HCT116 (cell line): ENCODE data around the gene FGF21. TPM values are rescaled to one million over a fixed set of nuclear protein-coding genes. Genes with fewer than 3 reads are reported as not detected.
A peak's percentile ranks its signal among the peaks of the same experiment; 100 is the strongest.

ENCODE experiments used
- ATAC-seq: fragments of 200-7000 bp; cut with Tn5 transposase; 2 replicates; pipeline ENCODE4 v1.9.1; 2020; ENCODE audit warnings: mild to moderate bottlenecking, moderate library complexity
- BruUV-seq: library from RNA; stranded (reverse); fragments of 400-500 nt; replicated peaks from 2 replicates; lab custom pipeline; 2021; lab: Mats Ljungman, UMichigan
- CTCF ChIA-PET: fragments of 300-600 bp; sonication (Branson Sonifier 250); formaldehyde crosslinking; loops from one replicate; lab custom pipeline; 2021; ENCODE audit warnings: antibody characterized with exemption; lab: Charles Lee
- POLR2A ChIA-PET: fragments of 300-600, 350-600 bp; sonication (Branson Sonifier 250); formaldehyde crosslinking; loops from one replicate; lab custom pipeline; 2021; ENCODE audit warnings: antibody characterized with exemption; lab: Charles Lee
- RAD21 ChIA-PET, 2 experiments: fragments of 300-600 bp; sonication (Branson Sonifier 250); formaldehyde crosslinking; loops; one replicate each; lab custom pipeline; 2023; ENCODE audit warnings: low total read pairs in 2 of 2; ENCODE audit not compliant: uncharacterized antibody in 2 of 2, unreplicated experiment in 2 of 2, low non-redundant PET in 1 of 2; lab: Charles Lee
- DNase-seq: peaks from one replicate; pipeline ENCODE4 v3.0.0-alpha.2; 2010; ENCODE audit warnings: low read depth, low spot score
- H2AFZ ChIP-seq: fragments of 200-600 bp; shearing (Covaris generic), sonication (generic); 2 replicates; pipeline ENCODE4 v1.6.1; 2017; ENCODE audit warnings: low read depth, mixed run types, mixed read lengths, antibody characterized with exemption, low read length; ENCODE audit not compliant: poor library complexity, severe bottlenecking
- H3K27ac ChIP-seq: 2 replicates; pipeline ENCODE4 v1.5.1; 2012; ENCODE audit warnings: low read depth, low read length
- H3K27me3 ChIP-seq: fragments of 200-600 bp; sonication (generic); 2 replicates; pipeline ENCODE4 v1.6.1; 2016; ENCODE audit warnings: mixed run types, low read length, mixed read lengths; ENCODE audit not compliant: insufficient read depth
- H3K36me3 ChIP-seq, 2 experiments: fragments of 200-500 bp in 1 of 2; fragments of 200-600 bp in 1 of 2; sonication (Bioruptor generic) in 1 of 2; sonication (generic) in 1 of 2; 2 replicates each; pipeline versions ENCODE4 v1.5.1 to v1.6.1; 2014 to 2016; ENCODE audit warnings: low read length in 2 of 2, inconsistent platforms in 1 of 2, mixed read lengths in 1 of 2, mixed run types in 1 of 2; ENCODE audit not compliant: insufficient read depth in 2 of 2, control insufficient read depth in 1 of 2
- H3K4me1 ChIP-seq, 2 experiments: fragments of 200-600 bp in 1 of 2; sonication (generic) in 1 of 2; 2 replicates each; pipeline versions ENCODE4 v1.5.1 to v1.6.1; 2012 to 2017; ENCODE audit warnings: low read length in 2 of 2, inconsistent platforms in 1 of 2, mild to moderate bottlenecking in 1 of 2, mixed read lengths in 1 of 2, mixed run types in 1 of 2, moderate library complexity in 1 of 2; ENCODE audit not compliant: insufficient read depth in 2 of 2, control insufficient read depth in 1 of 2
- H3K4me2 ChIP-seq: fragments of 200-600 bp; sonication (generic); 2 replicates; pipeline ENCODE4 v1.6.1; 2017; ENCODE audit warnings: mixed run types, low read length, mixed read lengths
- H3K4me3 ChIP-seq, 2 experiments: fragments of 200-600 bp in 1 of 2; sonication (generic) in 1 of 2; replicated peaks in 1 of 2; 2 replicates each; pipeline ENCODE4 v1.5.1; 2011 to 2016; ENCODE audit warnings: low read length in 2 of 2, control low read depth in 1 of 2, low read depth in 1 of 2, mild to moderate bottlenecking in 1 of 2, mixed read lengths in 1 of 2, mixed run types in 1 of 2
- H3K79me2 ChIP-seq: fragments of 200-600 bp; sonication (generic); 2 replicates; pipeline ENCODE4 v1.6.1; 2017; ENCODE audit warnings: mild to moderate bottlenecking, mixed run types, low read length, moderate library complexity, mixed read lengths; ENCODE audit not compliant: insufficient read depth
- H3K9ac ChIP-seq: fragments of 200-600 bp; sonication (generic); 2 replicates; pipeline ENCODE4 v1.6.1; 2016; ENCODE audit warnings: low read length, mixed read lengths
- H3K9me2 ChIP-seq: fragments of 200-600 bp; sonication (generic), shearing (Covaris generic); 2 replicates; pipeline ENCODE4 v1.6.1; 2017; ENCODE audit warnings: mixed run types, mild to moderate bottlenecking, moderate library complexity; ENCODE audit not compliant: insufficient read depth
- H3K9me3 ChIP-seq, 2 experiments: fragments of 200-500 bp in 1 of 2; fragments of 200-600 bp in 1 of 2; sonication (Bioruptor generic) in 1 of 2; sonication (generic) in 1 of 2; 2 replicates each; pipeline ENCODE4 v1.6.1; 2014 to 2017; ENCODE audit warnings: low read length in 2 of 2, mixed read lengths in 2 of 2, inconsistent platforms in 1 of 2, low read depth in 1 of 2, mild to moderate bottlenecking in 1 of 2, mixed run types in 1 of 2, moderate library complexity in 1 of 2; ENCODE audit not compliant: control insufficient read depth in 1 of 2, insufficient read depth in 1 of 2
- H4K20me1 ChIP-seq: fragments of 200-600 bp; sonication (generic), shearing (Covaris generic); 2 replicates; pipeline ENCODE4 v1.6.1; 2017; ENCODE audit warnings: mixed run types, mild to moderate bottlenecking, moderate library complexity; ENCODE audit not compliant: insufficient read depth
- ATF3 ChIP-seq: IDR thresholded peaks from 2 replicates; pipeline ENCODE4 v1.6.1; 2012
- CBX3 ChIP-seq: IDR thresholded peaks from 2 replicates; pipeline ENCODE4 v1.6.1; 2012; ENCODE audit warnings: low read depth
- EGR1 ChIP-seq: IDR thresholded peaks from 2 replicates; pipeline ENCODE4 v1.6.1; 2012; ENCODE audit warnings: low read depth
- EZH2 ChIP-seq: fragments of 200-600 bp; sonication (generic); IDR thresholded peaks from 2 replicates; pipeline ENCODE4 v1.6.1; 2017; ENCODE audit warnings: antibody characterized with exemption, mixed run types
- EZH2phosphoT487 ChIP-seq: fragments of 200-600 bp; IDR thresholded peaks from 2 replicates; pipeline ENCODE4 v1.6.1; 2018; ENCODE audit warnings: antibody characterized with exemption, borderline replicate concordance
- FOSL1 ChIP-seq: IDR thresholded peaks from 2 replicates; pipeline ENCODE4 v1.6.1; 2012; ENCODE audit warnings: low read depth
- POLR2A ChIP-seq: IDR thresholded peaks from 2 replicates; pipeline ENCODE4 v1.7.0; 2011; ENCODE audit warnings: borderline replicate concordance; ENCODE audit not compliant: insufficient read depth, insufficient read length; ENCODE audit errors: extremely low read depth
- POLR2AphosphoS5 ChIP-seq: IDR thresholded peaks from 2 replicates; pipeline ENCODE4 v1.6.1; 2011; ENCODE audit warnings: mild to moderate bottlenecking, low read depth, low read length, moderate library complexity
- RAD21 ChIP-seq: IDR thresholded peaks from 2 replicates; pipeline ENCODE4 v1.6.1; 2012; ENCODE audit warnings: low read depth, mild to moderate bottlenecking
- SIN3A ChIP-seq: IDR thresholded peaks from 2 replicates; pipeline ENCODE4 v1.6.1; 2012; ENCODE audit warnings: low read depth
- SP1 ChIP-seq: IDR thresholded peaks from 2 replicates; pipeline ENCODE4 v1.6.1; 2012; ENCODE audit warnings: low read depth
- SRF ChIP-seq: IDR thresholded peaks from 2 replicates; pipeline ENCODE4 v1.6.1; 2012; ENCODE audit warnings: low read depth
- TCF7L2 ChIP-seq: IDR thresholded peaks from 2 replicates; pipeline ENCODE4 v1.7.0; 2011; ENCODE audit warnings: borderline replicate concordance, inconsistent platforms; ENCODE audit not compliant: insufficient read depth, insufficient read length; ENCODE audit errors: extremely low read depth
- YY1 ChIP-seq: IDR thresholded peaks from 2 replicates; pipeline ENCODE4 v1.6.1; 2011; ENCODE audit warnings: low read length, low read depth, moderate library complexity, mild to moderate bottlenecking; ENCODE audit not compliant: insufficient replicate concordance; ENCODE audit errors: extremely low read depth
- ZBTB33 ChIP-seq: IDR thresholded peaks from 2 replicates; pipeline ENCODE4 v1.6.1; 2011; ENCODE audit warnings: mild to moderate bottlenecking, low read length, moderate library complexity; ENCODE audit not compliant: insufficient replicate concordance; ENCODE audit errors: extremely low read depth
- ZFX ChIP-seq: fragments of 450-650 bp; IDR thresholded peaks from 2 replicates; pipeline ENCODE4 v1.6.1; 2017
- ZNF274 ChIP-seq: fragments of 200-500 bp; sonication (Bioruptor generic); IDR thresholded peaks from 2 replicates; pipeline ENCODE4 v1.6.1; 2014; ENCODE audit warnings: mild to moderate bottlenecking, low read depth, low read length, inconsistent platforms
- intact Hi-C: fragments of 100-400 bp; cut with micrococcal nuclease; formaldehyde crosslinking; loops from 2 replicates; pipeline ENCODE4 v1.10.0; 2022
- total RNA-seq: library from RNA; stranded (reverse); gene quantifications from one replicate; pipeline ENCODE4 v1.2.1, GENCODE V29; 2021; ENCODE audit not compliant: unreplicated experiment
- TF ChIP-seq, protein P1 (sequence below): IDR thresholded peaks from 2 replicates; pipeline ENCODE4 v1.6.1; 2012
- TF ChIP-seq, protein P2 (sequence below): IDR thresholded peaks from 2 replicates; pipeline ENCODE4 v1.6.1; 2012; ENCODE audit warnings: low read depth

The FGF21 gene
- total RNA-seq, 1 experiment from 2014 or later, result 0.81 TPM

DNA sequence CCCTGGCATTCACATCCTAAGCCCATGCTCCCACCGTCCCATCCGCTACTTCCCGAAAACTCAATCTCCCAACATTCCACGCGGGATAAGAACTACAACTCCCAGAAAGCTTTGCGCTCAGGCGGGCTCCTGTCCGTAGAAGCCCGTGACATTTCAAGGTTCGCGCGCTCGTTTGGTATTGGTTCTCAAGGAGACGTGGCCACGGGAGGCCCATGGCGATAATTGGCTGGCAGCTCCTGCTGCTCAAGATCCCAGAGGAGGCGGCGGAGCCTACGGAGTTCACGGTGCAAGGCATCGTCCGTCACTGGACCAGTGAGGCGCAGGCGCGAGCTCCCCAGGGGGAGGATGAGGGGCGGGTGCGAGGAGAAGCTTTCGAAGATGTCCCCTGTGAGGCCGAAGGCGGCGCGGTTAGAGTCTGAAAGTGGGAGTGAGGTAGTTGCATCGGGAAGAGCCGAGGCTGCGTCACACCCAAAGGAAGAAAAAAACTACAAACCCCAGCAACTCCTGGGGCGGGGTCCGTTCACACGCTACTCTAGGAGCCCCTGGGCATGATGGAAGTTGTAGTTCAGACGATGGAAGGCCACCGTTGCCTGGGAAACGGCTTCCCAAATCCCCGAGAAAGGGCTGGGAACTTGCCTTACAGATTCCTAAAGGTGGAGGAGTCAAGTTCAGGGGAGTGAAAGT, 34.6 kb upstream of the FGF21 start (continued):
- TF ChIP-seq ZBTB33, result peak; percentile 28
- TF ChIP-seq EGR1, result no peak
- TF ChIP-seq POLR2AphosphoS5, result no peak; the same call in 1 of the 2 replicates
- TF ChIP-seq, protein P1, sequence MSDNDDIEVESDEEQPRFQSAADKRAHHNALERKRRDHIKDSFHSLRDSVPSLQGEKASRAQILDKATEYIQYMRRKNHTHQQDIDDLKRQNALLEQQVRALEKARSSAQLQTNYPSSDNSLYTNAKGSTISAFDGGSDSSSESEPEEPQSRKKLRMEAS, result no peak
- no peak for TF ChIP-seq FOSL1
- TF ChIP-seq ZNF274, result no peak
- TF ChIP-seq ZFX, result no peak
- TF ChIP-seq EZH2, result no peak
- TF ChIP-seq SIN3A, result no peak
- peak; percentile 97 for TF ChIP-seq SP1
- no peak for TF ChIP-seq SRF
- no peak for TF ChIP-seq RAD21
- TF ChIP-seq YY1, result peak; percentile 45
- TF ChIP-seq, all 23 proteins: peak for 5

DNA sequence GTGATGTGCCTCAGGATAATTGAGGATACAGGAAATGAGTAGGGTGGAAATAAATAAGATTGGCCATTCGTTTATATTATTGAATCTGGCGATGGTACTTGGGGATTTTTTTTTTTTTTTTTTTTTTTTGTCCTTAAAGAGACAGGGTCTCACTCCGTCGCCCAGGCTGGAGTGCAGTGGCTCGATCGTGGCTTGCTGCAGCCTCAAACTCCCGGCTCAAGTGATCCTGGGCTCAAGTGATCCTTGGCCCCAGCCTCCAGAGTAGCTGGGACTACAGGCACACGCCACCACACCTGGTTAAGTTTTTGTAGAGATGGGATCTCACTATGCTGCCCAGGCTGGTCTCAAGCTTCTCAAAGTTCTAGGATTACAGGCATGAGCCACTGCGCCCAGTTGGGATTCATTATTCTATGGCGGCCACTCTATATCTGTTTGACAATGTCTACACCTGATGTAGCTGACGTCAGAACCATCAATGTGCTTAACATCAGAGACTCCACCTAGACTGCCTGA, 33.1 kb upstream of the FGF21 start:
- ATAC-seq, result no peak

More for the DNA sequence above, 33.1 kb upstream of the FGF21 start:
- no peak for TF ChIP-seq SP1
- TF ChIP-seq EGR1, result no peak
- TF ChIP-seq RAD21, result no peak
- no peak for TF ChIP-seq SIN3A
- no peak for TF ChIP-seq POLR2AphosphoS5
- TF ChIP-seq ZNF274, result no peak
- no peak for TF ChIP-seq POLR2A
- no peak for TF ChIP-seq CBX3
- TF ChIP-seq ATF3, result no peak
- TF ChIP-seq EZH2phosphoT487, result no peak
- no peak for TF ChIP-seq FOSL1
- no peak for TF ChIP-seq TCF7L2
- TF ChIP-seq, protein P2, sequence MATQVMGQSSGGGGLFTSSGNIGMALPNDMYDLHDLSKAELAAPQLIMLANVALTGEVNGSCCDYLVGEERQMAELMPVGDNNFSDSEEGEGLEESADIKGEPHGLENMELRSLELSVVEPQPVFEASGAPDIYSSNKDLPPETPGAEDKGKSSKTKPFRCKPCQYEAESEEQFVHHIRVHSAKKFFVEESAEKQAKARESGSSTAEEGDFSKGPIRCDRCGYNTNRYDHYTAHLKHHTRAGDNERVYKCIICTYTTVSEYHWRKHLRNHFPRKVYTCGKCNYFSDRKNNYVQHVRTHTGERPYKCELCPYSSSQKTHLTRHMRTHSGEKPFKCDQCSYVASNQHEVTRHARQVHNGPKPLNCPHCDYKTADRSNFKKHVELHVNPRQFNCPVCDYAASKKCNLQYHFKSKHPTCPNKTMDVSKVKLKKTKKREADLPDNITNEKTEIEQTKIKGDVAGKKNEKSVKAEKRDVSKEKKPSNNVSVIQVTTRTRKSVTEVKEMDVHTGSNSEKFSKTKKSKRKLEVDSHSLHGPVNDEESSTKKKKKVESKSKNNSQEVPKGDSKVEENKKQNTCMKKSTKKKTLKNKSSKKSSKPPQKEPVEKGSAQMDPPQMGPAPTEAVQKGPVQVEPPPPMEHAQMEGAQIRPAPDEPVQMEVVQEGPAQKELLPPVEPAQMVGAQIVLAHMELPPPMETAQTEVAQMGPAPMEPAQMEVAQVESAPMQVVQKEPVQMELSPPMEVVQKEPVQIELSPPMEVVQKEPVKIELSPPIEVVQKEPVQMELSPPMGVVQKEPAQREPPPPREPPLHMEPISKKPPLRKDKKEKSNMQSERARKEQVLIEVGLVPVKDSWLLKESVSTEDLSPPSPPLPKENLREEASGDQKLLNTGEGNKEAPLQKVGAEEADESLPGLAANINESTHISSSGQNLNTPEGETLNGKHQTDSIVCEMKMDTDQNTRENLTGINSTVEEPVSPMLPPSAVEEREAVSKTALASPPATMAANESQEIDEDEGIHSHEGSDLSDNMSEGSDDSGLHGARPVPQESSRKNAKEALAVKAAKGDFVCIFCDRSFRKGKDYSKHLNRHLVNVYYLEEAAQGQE, result no peak
- RAD21 ChIA-PET, result no interaction called here
- Histone ChIP-seq H3K4me1 (peaks cover 6 to 35% of the 10 kb centered on the region in 2 experiments), H3K4me2 (no peak overlapping the region), H3K36me3 (no peaks in the 10 kb centered on the region), H3K9me2 (no peaks in the 10 kb centered on the region), H3K9me3 (no peaks in the 10 kb centered on the region), H4K20me1 (no peaks in the 10 kb centered on the region), H3K27me3 (no peaks in the 10 kb centered on the region), H2AFZ (no peak overlapping the region), H3K4me3 (no peak overlapping the region), H3K79me2 (no peaks in the 10 kb centered on the region), H3K9ac (no peak overlapping the region), H3K27ac (no peak overlapping the region)
- CTCF ChIA-PET, result no interaction called here
- POLR2A ChIA-PET, result no interaction called here
- DNase-seq, result no peak
- no TSS peak for BruUV-seq
- intact Hi-C loops, result no loop called here
